Activated B cell treated with CpG ODN at 0.5 μM for 24 hours (primary cell): ENCODE data around the gene AGTPBP1. TPM values are rescaled to one million over a fixed set of nuclear protein-coding genes. Genes with fewer than 3 reads are reported as not detected.

Source experiments
- ATAC-seq: fragments of 200-7000 bp; cut with Tn5 transposase; one replicate; pipeline ENCODE4 v1.10.0; 2021; ENCODE audit warnings: low read depth, mild to moderate bottlenecking, moderate library complexity
- CTCF ChIA-PET: fragments of 350-600 bp; sonication (Branson Sonifier 250); formaldehyde crosslinking; loops from one replicate; lab custom pipeline; 2021; ENCODE audit warnings: antibody characterized with exemption; lab: Charles Lee
- POLR2A ChIA-PET: fragments of 350-600 bp; sonication (Branson Sonifier 250); formaldehyde crosslinking; loops from one replicate; lab custom pipeline; 2021; ENCODE audit warnings: antibody characterized with exemption; lab: Charles Lee
- DNase-seq: peaks from one replicate; pipeline ENCODE4 v3.0.0; 2022
- H3K27ac Mint-ChIP-seq: one replicate; pipeline ENCODE4 v1.8.0; 2020; ENCODE audit warnings: mixed read lengths
- H3K27me3 Mint-ChIP-seq: one replicate; pipeline ENCODE4 v1.8.0; 2021; ENCODE audit warnings: mixed read lengths
- H3K36me3 Mint-ChIP-seq: one replicate; pipeline ENCODE4 v1.8.0; 2021; ENCODE audit warnings: low read depth, mixed read lengths
- H3K4me1 Mint-ChIP-seq: one replicate; pipeline ENCODE4 v1.8.0; 2021; ENCODE audit warnings: mixed read lengths
- H3K4me3 Mint-ChIP-seq: one replicate; pipeline ENCODE4 v1.8.0; 2020; ENCODE audit warnings: mild to moderate bottlenecking, mixed read lengths
- H3K9me3 Mint-ChIP-seq: one replicate; pipeline ENCODE4 v1.8.0; 2020; ENCODE audit warnings: mixed read lengths
- intact Hi-C: fragments of 100-400 bp; cut with micrococcal nuclease; formaldehyde crosslinking; loops from one replicate; pipeline ENCODE4 v1.15.1; 2024
- total RNA-seq: library from RNA; stranded (reverse); gene quantifications from 2 replicates; pipeline ENCODE4 v1.2.3, GENCODE V29; 2022
- TF ChIP-seq, protein P1 (sequence below): fragments of 200-600 bp; IDR thresholded peaks from one replicate; pipeline ENCODE4 v1.8.0; 2022; ENCODE audit warnings: antibody characterized with exemption, mild to moderate bottlenecking

AGTPBP1 gene
- total RNA-seq, 1 donor from 2014 or later = 26.7 TPM

DNA sequence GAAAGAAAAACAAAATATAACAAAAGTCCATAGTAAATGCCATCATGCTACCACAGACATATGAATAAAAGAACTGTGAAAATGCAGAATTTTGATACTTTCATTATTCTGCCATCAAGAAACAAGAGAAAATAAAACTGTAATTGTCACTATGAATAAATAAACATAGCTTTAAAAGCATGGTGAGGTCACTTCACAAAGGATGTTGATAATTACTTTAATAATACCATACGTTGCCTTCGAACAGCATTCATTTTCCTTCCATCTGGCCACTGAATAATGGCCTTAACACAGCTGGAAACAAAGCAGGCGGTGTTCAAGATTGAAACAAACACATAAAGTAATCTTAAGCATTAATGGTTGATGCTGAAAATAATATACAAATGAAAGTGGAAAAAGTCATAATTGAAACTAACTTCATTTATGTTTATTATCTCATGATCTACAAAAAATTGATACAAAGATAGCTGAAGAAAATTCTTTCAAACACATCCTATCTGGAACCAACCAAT, 102.0 kb downstream of the AGTPBP1 start:
- TF ChIP-seq, protein P1, sequence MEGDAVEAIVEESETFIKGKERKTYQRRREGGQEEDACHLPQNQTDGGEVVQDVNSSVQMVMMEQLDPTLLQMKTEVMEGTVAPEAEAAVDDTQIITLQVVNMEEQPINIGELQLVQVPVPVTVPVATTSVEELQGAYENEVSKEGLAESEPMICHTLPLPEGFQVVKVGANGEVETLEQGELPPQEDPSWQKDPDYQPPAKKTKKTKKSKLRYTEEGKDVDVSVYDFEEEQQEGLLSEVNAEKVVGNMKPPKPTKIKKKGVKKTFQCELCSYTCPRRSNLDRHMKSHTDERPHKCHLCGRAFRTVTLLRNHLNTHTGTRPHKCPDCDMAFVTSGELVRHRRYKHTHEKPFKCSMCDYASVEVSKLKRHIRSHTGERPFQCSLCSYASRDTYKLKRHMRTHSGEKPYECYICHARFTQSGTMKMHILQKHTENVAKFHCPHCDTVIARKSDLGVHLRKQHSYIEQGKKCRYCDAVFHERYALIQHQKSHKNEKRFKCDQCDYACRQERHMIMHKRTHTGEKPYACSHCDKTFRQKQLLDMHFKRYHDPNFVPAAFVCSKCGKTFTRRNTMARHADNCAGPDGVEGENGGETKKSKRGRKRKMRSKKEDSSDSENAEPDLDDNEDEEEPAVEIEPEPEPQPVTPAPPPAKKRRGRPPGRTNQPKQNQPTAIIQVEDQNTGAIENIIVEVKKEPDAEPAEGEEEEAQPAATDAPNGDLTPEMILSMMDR = no peak

DNA sequence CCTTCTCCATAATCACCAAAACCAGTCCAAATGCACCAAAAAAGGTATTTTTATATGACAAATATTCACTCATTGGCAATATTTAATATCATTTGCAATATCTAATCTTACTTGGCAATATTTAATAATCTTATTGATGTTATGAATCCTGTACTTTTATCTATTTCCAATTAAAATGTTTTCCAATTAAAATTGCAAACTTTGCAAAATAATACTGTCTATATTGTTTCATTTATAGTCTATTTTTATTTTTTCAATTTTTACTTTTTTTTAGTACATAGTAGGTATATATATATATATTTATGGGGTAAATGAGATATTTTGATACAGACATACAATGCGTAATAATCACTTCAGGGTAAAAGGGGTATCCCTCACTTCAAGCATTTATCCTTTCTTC, 109.9 kb downstream of the AGTPBP1 start:
- ChIA-PET CTCF (no interaction called here), POLR2A (no interaction called here)
- intact Hi-C loops = no loop called here
- DNase-seq (no peak), ATAC-seq (no peak)
- H3K36me3 Mint-ChIP-seq = peaks cover 25% of the 10 kb centered on the region
- TF ChIP-seq, protein P1 = no peak
- H3K4me1 Mint-ChIP-seq = no peaks in the 10 kb centered on the region
- H3K27ac Mint-ChIP-seq = no peak overlapping the region
- H3K9me3 Mint-ChIP-seq = no peaks in the 10 kb centered on the region
- H3K27me3 Mint-ChIP-seq = no peaks in the 10 kb centered on the region
- no peak overlapping the region for H3K4me3 Mint-ChIP-seq

More for the DNA sequence above, 102.0 kb downstream of the AGTPBP1 start:
- DNase-seq (no peak), ATAC-seq (no peak)
- Mint-ChIP-seq H3K9me3 (no peaks in the 10 kb centered on the region), H3K27ac (no peak overlapping the region), H3K36me3 (peaks cover 29% of the 10 kb centered on the region), H3K4me1 (no peaks in the 10 kb centered on the region), H3K27me3 (no peaks in the 10 kb centered on the region), H3K4me3 (no peak overlapping the region)
- intact Hi-C loops = no loop called here
- POLR2A ChIA-PET = no interaction called here
- CTCF ChIA-PET = no interaction called here

DNA sequence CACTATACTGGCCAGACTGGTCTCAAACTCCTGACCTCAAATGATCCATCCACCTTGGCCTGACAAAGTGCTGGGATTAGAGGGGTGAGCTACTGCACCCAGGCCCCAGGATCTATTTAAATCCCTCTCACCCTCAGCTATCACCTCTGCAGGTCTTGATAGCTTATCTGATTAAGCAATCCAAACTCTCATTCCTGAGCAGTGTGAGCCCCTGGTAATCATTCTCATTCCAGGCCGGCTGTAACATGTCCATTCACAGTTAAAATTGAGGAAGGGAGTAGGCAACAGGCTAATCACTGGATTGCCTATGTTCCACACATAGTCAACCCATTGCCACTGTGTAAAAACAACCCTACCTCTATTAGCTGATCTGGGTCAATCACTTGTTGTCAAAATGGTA, 111.1 kb downstream of the AGTPBP1 start:
- ChIA-PET CTCF (interaction anchor here (0.8 kb wide), 1 partner anchor 20 kb away, joined by 3 read pairs; no protein-coding TSS in a partner anchor), POLR2A (no interaction called here)
- no peak for DNase-seq
- H3K4me3 Mint-ChIP-seq = no peak overlapping the region
- intact Hi-C loops = no loop called here
- H3K36me3 Mint-ChIP-seq = peaks cover 25% of the 10 kb centered on the region
- no peak overlapping the region for H3K27ac Mint-ChIP-seq
- H3K9me3 Mint-ChIP-seq = no peaks in the 10 kb centered on the region
- TF ChIP-seq, protein P1 = no peak
- no peak for ATAC-seq
- H3K27me3 Mint-ChIP-seq = no peaks in the 10 kb centered on the region
- H3K4me1 Mint-ChIP-seq = no peaks in the 10 kb centered on the region

DNA sequence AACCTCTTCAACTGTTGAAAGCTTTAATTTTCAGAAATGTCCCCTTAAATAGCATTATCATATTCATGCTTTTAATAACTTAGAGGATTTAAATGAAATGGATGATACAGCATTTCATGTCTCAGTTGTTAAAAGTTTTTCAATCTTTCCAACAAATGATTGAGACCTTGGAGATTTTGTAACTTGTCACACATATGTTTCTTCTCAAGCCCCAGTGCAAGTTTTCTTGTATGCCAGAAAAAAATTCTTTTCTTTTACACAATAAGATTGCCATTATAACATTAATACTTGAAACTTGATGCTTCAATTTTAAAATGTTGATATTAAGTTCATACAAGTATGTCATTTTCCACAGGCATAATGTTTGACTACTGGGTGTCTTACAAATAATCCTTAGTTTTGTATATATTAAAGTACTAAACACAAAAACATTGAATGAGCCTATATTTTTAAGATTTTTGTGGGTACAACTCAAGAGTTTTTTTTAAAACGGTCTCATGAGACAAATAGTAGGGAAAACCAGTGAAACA, 124.5 kb downstream of the AGTPBP1 start:
- no peaks in the 10 kb centered on the region for H3K4me1 Mint-ChIP-seq
- H3K4me3 Mint-ChIP-seq = no peak overlapping the region
- H3K9me3 Mint-ChIP-seq = no peaks in the 10 kb centered on the region
- no peak overlapping the region for H3K27ac Mint-ChIP-seq
- POLR2A ChIA-PET = no interaction called here
- H3K27me3 Mint-ChIP-seq = no peaks in the 10 kb centered on the region
- ATAC-seq (no peak), DNase-seq (no peak)
- intact Hi-C loops = loop anchor here (10.0 kb wide), 1 partner anchor 952 kb away; the partner anchor contains the start of gene NTRK2
- peaks cover 23% of the 10 kb centered on the region for H3K36me3 Mint-ChIP-seq
- TF ChIP-seq, protein P1 = no peak
- CTCF ChIA-PET = no interaction called here

DNA sequence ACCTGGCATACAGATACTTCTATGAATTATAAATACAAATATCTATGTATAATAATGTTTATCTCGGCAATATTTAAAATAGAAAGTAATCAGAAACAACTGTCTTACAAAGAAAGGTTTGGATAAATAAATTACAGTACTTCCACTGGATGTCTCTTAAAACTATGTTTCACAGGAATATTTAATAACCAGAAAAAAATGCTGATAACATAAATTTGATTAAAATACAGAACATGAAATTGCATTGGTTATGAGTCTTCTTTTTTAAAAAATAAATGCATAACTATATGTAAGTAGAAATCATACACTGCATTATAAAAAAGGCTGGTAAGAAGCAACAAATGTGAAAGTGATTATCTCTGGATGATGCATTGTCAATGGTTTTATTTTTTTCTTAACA, 126.0 kb downstream of the AGTPBP1 start:
- ATAC-seq = no peak
- peaks cover 1% of the 10 kb centered on the region for H3K4me1 Mint-ChIP-seq
- no peak for DNase-seq
- no peaks in the 10 kb centered on the region for H3K9me3 Mint-ChIP-seq
- no peak overlapping the region for H3K4me3 Mint-ChIP-seq
- no peak overlapping the region for H3K27ac Mint-ChIP-seq
- ChIA-PET CTCF (no interaction called here), POLR2A (no interaction called here)
- TF ChIP-seq, protein P1 = no peak
- intact Hi-C loops = loop anchor here (10.0 kb wide), 1 partner anchor 951 kb away; the partner anchor contains the start of gene NTRK2
- peaks cover 23% of the 10 kb centered on the region for H3K36me3 Mint-ChIP-seq
- H3K27me3 Mint-ChIP-seq = no peaks in the 10 kb centered on the region
